Erythroblast (primary cell): ENCODE measurements around the gene LSM14A.
"Not testable (repeated sequence)": the region's sequence is repeated elsewhere in the genome, so short reads cannot be mapped to it uniquely, and the experiment has no call there.

ENCODE experiments used
- GATA1 ChIP-seq: IDR thresholded peaks from 2 replicates; pipeline ENCODE4 v1.6.1; 2011; ENCODE audit warnings: low read depth, mild to moderate bottlenecking, control low read depth, low read length, moderate library complexity
- POLR2A ChIP-seq: IDR thresholded peaks from 2 replicates; pipeline ENCODE4 v1.6.1; 2011; ENCODE audit warnings: mild to moderate bottlenecking, low read length

GRCh38 chr19:34253167-34253566 lies 80.9 kb downstream of the LSM14A start:
- not testable (repeated sequence) for TF ChIP-seq POLR2A, GATA1
